ENCODE results near the gene MSGN1. TPM values are rescaled to one million over a fixed set of nuclear protein-coding genes. Genes with fewer than 3 reads are reported as not detected.

The MSGN1 gene
- total RNA-seq, 4 donors from 2014 or later, result 1.3 TPM; not detected in 3

DNA sequence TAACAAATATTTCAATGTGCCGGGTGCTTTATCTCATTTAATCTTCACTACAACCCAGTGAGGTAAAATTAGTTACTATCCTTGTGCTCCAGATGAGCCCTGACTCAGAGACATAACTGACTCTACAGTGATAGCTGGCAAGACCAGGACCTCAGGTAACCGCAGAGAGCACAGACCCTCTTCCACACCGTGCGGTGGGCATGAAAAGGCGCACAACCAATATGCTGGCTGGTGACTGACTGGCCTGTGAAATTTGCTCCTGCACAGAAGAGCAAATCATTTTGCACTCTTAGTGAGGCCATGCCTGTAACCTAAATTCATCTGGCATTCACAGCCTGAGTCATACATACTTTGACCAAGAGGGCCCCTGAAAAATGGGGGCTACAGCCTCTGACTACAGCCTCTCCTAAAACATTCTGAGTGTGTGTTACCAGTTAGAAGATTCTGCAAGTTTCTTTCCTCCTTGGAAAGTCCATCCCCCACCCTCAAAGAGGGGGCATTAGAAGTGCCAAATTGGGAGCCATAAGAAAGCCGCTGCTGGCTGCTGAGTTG, 22.4 kb upstream of the MSGN1 start:
- no peak for DNase-seq
- WGBS, 2 donors (ENCODE audit: low coverage in 1 of 2), result 13 to 77% methylated on average over 1 to 6 of the region's 6 CpGs
- Histone ChIP-seq H3K4me3 (no peak overlapping the region), H3K27me3 (no peaks in the 10 kb centered on the region), H3K27ac (no peak overlapping the region), H3K9me3 (no peaks in the 10 kb centered on the region), H3K36me3 (no peaks in the 10 kb centered on the region), H3K4me1 (peaks cover 0 to 25% (median 12%) of the 10 kb centered on the region in 4 donors)
- in situ Hi-C loops (cut with MboI; ENCODE audit: low pct_ligation_motif_present in 1 of 4, low pct_unique_long_range_greater_than_20kb in 1 of 4, low sequenced_read_pairs in 3 of 4) (no loop called here), intact Hi-C loops (cut with DNase I; ENCODE audit: low total_unique reads) (no loop called here)
- TF ChIP-seq, protein P1, sequence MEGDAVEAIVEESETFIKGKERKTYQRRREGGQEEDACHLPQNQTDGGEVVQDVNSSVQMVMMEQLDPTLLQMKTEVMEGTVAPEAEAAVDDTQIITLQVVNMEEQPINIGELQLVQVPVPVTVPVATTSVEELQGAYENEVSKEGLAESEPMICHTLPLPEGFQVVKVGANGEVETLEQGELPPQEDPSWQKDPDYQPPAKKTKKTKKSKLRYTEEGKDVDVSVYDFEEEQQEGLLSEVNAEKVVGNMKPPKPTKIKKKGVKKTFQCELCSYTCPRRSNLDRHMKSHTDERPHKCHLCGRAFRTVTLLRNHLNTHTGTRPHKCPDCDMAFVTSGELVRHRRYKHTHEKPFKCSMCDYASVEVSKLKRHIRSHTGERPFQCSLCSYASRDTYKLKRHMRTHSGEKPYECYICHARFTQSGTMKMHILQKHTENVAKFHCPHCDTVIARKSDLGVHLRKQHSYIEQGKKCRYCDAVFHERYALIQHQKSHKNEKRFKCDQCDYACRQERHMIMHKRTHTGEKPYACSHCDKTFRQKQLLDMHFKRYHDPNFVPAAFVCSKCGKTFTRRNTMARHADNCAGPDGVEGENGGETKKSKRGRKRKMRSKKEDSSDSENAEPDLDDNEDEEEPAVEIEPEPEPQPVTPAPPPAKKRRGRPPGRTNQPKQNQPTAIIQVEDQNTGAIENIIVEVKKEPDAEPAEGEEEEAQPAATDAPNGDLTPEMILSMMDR (IDR thresholded peaks at IDR 0.05), result no peak
- TF ChIP-seq POLR2A (IDR thresholded peaks at IDR 0.05), result no peak
- no peak for TF ChIP-seq POLR2AphosphoS5 (IDR thresholded peaks at IDR 0.05)
- TF ChIP-seq EP300 (IDR thresholded peaks at IDR 0.05; ENCODE audit: low read depth), result no peak

DNA sequence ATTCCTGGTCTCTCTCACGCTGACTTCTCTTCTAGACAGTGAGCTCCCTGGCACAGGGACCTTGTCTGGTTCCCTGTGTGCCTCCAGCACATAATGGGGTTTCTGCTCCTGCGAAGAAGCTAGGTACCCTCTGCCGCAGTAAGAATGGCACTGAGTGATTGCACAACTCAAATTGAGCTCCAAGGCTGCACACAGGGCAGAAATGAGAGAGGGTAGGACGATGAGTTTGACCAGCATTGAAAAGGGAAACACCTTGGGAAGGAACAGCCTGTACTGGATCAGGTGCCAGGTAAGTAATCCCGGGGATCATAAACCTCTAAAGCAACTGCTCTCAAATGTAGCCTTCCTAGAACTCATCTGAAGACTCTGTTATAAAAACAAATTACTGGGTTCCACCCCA, 21.0 kb upstream of the MSGN1 start:
- Histone ChIP-seq H3K36me3 (no peaks in the 10 kb centered on the region), H3K4me1 (peaks cover 0 to 37% (median 17%) of the 10 kb centered on the region in 4 donors), H3K27ac (peak overlapping the region in 3 of 4 donors; percentile 65 to 73 (median 72)), H3K9me3 (no peaks in the 10 kb centered on the region), H3K4me3 (no peak overlapping the region), H3K27me3 (no peaks in the 10 kb centered on the region)
- TF ChIP-seq EP300 (IDR thresholded peaks at IDR 0.05; ENCODE audit: low read depth) (peak; percentile 44), POLR2AphosphoS5 (IDR thresholded peaks at IDR 0.05) (peak in 2 of 3 donors; percentile 18 to 72)
- TF ChIP-seq, protein P1 (IDR thresholded peaks at IDR 0.05), result no peak
- intact Hi-C loops (cut with DNase I; ENCODE audit: low total_unique reads) (no loop called here), in situ Hi-C loops (cut with MboI; ENCODE audit: low pct_ligation_motif_present in 1 of 4, low pct_unique_long_range_greater_than_20kb in 1 of 4, low sequenced_read_pairs in 3 of 4) (no loop called here)
- DNase-seq, result peak; percentile 67
- 61 to 78% methylated on average over 5 of the region's 5 CpGs for WGBS, 2 donors (ENCODE audit: low coverage in 1 of 2)

DNA sequence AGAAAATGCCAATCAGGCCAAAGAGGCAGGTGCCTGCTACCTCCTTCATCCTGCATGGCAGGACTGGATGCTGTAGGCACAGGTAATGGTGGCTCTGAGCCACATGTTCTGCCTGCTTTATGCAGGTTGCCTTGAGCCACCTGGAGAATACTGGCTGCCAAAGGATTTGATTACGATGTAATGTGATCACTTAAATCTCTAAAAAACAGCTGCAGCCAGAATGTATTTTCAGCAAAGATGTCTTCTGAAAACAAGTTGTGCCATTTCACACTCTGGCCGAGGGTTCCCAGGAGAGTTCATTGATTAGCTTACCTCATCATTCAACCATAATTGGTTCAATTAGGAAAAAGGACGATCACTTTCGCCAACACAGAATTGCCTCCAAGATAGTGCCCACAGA, 17.9 kb upstream of the MSGN1 start:
- TF ChIP-seq POLR2A (IDR thresholded peaks at IDR 0.05), result no peak
- no peak for TF ChIP-seq EP300 (IDR thresholded peaks at IDR 0.05; ENCODE audit: low read depth)
- TF ChIP-seq, protein P1 (IDR thresholded peaks at IDR 0.05), result no peak
- no peak for TF ChIP-seq POLR2AphosphoS5 (IDR thresholded peaks at IDR 0.05)
- Histone ChIP-seq H3K9me3 (no peaks in the 10 kb centered on the region), H3K36me3 (no peaks in the 10 kb centered on the region), H3K4me3 (no peak overlapping the region), H3K27me3 (no peaks in the 10 kb centered on the region), H3K4me1 (peaks cover 0 to 54% (median 16%) of the 10 kb centered on the region in 4 donors), H3K27ac (no peak overlapping the region)
- intact Hi-C loops (cut with DNase I; ENCODE audit: low total_unique reads), result no loop called here
- in situ Hi-C loops (cut with MboI; ENCODE audit: low pct_ligation_motif_present in 1 of 4, low pct_unique_long_range_greater_than_20kb in 1 of 4, low sequenced_read_pairs in 3 of 4), result no loop called here
- no peak for DNase-seq
- 81 to 90% methylated on average over 2 to 4 of the region's 4 CpGs for WGBS, 2 donors (ENCODE audit: low coverage in 1 of 2)

DNA sequence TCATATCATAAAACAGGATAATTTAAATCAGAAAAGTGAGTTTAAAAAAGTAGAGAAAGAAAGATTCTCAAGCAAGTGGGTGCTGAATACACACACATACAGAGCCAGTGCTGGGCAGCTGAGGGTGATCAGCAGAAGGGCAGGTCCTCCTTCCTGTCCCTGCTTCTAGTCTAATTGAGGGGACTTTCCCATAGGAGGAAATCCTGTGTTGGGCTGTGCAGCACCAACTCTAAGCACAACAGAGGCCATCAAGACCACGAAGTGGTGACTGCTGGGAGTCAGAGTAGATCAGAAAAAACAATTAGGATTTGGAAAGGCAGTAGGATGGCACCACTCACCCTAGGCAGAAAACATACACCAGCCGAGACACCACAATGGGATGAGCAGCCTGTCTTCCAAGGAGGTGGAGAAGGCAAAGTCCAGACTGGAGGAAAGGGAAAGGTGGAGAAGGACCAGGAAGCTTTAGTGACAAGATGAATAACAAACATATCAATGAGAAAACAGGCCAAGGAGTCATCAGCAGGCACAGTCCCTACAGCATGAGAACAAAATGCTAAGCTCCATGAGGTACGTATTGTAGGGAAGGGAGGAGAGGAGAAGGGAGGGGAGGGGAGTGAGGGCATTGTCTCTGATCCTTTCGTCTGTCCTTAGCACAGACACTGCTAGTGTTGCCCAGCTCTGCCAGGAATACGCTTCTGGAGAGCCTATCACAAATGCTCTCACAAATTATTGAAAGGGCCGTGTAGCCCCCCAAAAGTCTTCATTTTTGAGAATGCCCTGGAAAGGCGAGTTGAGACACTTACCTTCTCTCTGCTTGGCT, 16.7 kb upstream of the MSGN1 start:
- Histone ChIP-seq H3K9me3 (no peaks in the 10 kb centered on the region), H3K4me3 (no peak overlapping the region), H3K27me3 (no peaks in the 10 kb centered on the region), H3K36me3 (no peaks in the 10 kb centered on the region), H3K4me1 (peaks cover 0 to 54% (median 14%) of the 10 kb centered on the region in 4 donors), H3K27ac (peak overlapping the region in 3 of 4 donors; percentile 44 to 66 (median 66))
- no peak for DNase-seq
- in situ Hi-C loops (cut with MboI; ENCODE audit: low pct_ligation_motif_present in 1 of 4, low pct_unique_long_range_greater_than_20kb in 1 of 4, low sequenced_read_pairs in 3 of 4), result no loop called here
- WGBS, 2 donors (ENCODE audit: low coverage in 1 of 2), result 54 to 75% methylated on average over 4 to 7 of the region's 7 CpGs
- intact Hi-C loops (cut with DNase I; ENCODE audit: low total_unique reads), result no loop called here
- TF ChIP-seq EP300 (IDR thresholded peaks at IDR 0.05; ENCODE audit: low read depth) (no peak), POLR2AphosphoS5 (IDR thresholded peaks at IDR 0.05) (no peak), POLR2A (IDR thresholded peaks at IDR 0.05) (no peak)
- TF ChIP-seq, protein P1 (IDR thresholded peaks at IDR 0.05), result no peak
